Measurements from ENCODE around the gene CHRD. TPM values are rescaled to one million over a fixed set of nuclear protein-coding genes. Genes with fewer than 3 reads are reported as not detected.

Gene CHRD
- total RNA-seq, 1 experiment from 2014 or later = 1.8 TPM

GRCh38 chr3:184428561-184429175, 48.8 kb downstream of the CHRD start:
- H3K23ac ChIP-seq (ENCODE audit: insufficient read length, low read depth, low read length) = no peak overlapping the region
- Mint-ChIP-seq H3K4me1 (no peaks in the 10 kb centered on the region), H3K9me3 (peaks cover 0 to 3% of the 10 kb centered on the region in 2 experiments; a peak in 2 of 5 replicates), H3K36me3 (ENCODE audit: insufficient read depth in 1 of 3, low read depth in 3 of 3) (peaks cover 0 to 1% (median 0%) of the 10 kb centered on the region in 3 experiments; a peak in 1 of 7 replicates), H3K27ac (no peak overlapping the region; a peak in 1 of 7 replicates), H3K27me3 (ENCODE audit: low read depth) (peaks cover 10% of the 10 kb centered on the region; the same call in 1 of the 2 replicates), H3K4me3 (no peak overlapping the region)
- WGBS (ENCODE audit: extremely low coverage, insufficient read length, low lambda C conversion rate) = no CpG with 5 or more reads among the region's 6 CpGs
- H2BK20ac ChIP-seq (ENCODE audit: low read depth, low read length, poor library complexity, severe bottlenecking) = no peak overlapping the region
- no peak overlapping the region for H3K14ac ChIP-seq (ENCODE audit: insufficient read depth, low read length)
- no peak overlapping the region for H2BK15ac ChIP-seq (ENCODE audit: low read depth, low read length)
- H3K79me1 ChIP-seq (ENCODE audit: insufficient read depth, low read depth, low read length, poor library complexity, severe bottlenecking) = no peaks in the 10 kb centered on the region
- no peak overlapping the region for H2BK120ac ChIP-seq (ENCODE audit: low read depth, low read length, poor library complexity, severe bottlenecking)
- H4K5ac ChIP-seq (ENCODE audit: insufficient read length, low read depth, low read length) = no peak overlapping the region
- H3K9ac ChIP-seq (ENCODE audit: extremely low read depth, insufficient read length, low read length) = no peak overlapping the region
- no peak overlapping the region for H4K91ac ChIP-seq (ENCODE audit: insufficient read length, low read depth, low read length)
- no peak overlapping the region for H3K4ac ChIP-seq (ENCODE audit: low read depth, low read length)
- H3K18ac ChIP-seq (ENCODE audit: insufficient read length, low read depth, low read length) = no peak overlapping the region
- H3K27ac ChIP-seq (ENCODE audit: insufficient read length, low read depth, low read length) = no peak overlapping the region
- H2BK12ac ChIP-seq (ENCODE audit: insufficient read length, low read depth, low read length) = no peak overlapping the region
- no peaks in the 10 kb centered on the region for H3K4me1 ChIP-seq (ENCODE audit: insufficient read depth, low read length)
- DNase-seq = no peak
- H3K23me2 ChIP-seq (ENCODE audit: insufficient read length, low read depth, low read length, poor library complexity, severe bottlenecking) = no peaks in the 10 kb centered on the region
- H2BK5ac ChIP-seq (ENCODE audit: insufficient read length, low read length) = no peak overlapping the region
- no peaks in the 10 kb centered on the region for H3K27me3 ChIP-seq (ENCODE audit: insufficient read depth, low read length)
- H3T11ph ChIP-seq (ENCODE audit: low read length) = no peak overlapping the region
- H2AFZ ChIP-seq (ENCODE audit: low read length) = no peak overlapping the region
- H3K56ac ChIP-seq (ENCODE audit: insufficient read length, low read depth, low read length) = no peak overlapping the region
- no peaks in the 10 kb centered on the region for H4K20me1 ChIP-seq (ENCODE audit: control insufficient read depth, insufficient read depth, insufficient read length)
- H3K79me2 ChIP-seq (ENCODE audit: insufficient read depth, low read length) = no peaks in the 10 kb centered on the region
- TF ChIP-seq, protein P1, sequence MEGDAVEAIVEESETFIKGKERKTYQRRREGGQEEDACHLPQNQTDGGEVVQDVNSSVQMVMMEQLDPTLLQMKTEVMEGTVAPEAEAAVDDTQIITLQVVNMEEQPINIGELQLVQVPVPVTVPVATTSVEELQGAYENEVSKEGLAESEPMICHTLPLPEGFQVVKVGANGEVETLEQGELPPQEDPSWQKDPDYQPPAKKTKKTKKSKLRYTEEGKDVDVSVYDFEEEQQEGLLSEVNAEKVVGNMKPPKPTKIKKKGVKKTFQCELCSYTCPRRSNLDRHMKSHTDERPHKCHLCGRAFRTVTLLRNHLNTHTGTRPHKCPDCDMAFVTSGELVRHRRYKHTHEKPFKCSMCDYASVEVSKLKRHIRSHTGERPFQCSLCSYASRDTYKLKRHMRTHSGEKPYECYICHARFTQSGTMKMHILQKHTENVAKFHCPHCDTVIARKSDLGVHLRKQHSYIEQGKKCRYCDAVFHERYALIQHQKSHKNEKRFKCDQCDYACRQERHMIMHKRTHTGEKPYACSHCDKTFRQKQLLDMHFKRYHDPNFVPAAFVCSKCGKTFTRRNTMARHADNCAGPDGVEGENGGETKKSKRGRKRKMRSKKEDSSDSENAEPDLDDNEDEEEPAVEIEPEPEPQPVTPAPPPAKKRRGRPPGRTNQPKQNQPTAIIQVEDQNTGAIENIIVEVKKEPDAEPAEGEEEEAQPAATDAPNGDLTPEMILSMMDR (conservative IDR thresholded peaks at IDR 0.05) = no peak
- no peak overlapping the region for H4K8ac ChIP-seq (replicated peaks; ENCODE audit: insufficient read length, low read depth, low read length)
- no peaks in the 10 kb centered on the region for H3K9me3 ChIP-seq (ENCODE audit: control insufficient read depth, low read depth, low read length)
- no peak overlapping the region for H3K4me2 ChIP-seq (ENCODE audit: insufficient read depth, insufficient read length, low read length)
- no peak overlapping the region for H2AK5ac ChIP-seq (ENCODE audit: insufficient read length, low read length)
